HepG2 (cell line): ENCODE data around the gene SH3TC2. TPM values are rescaled to one million over a fixed set of nuclear protein-coding genes. Genes with fewer than 3 reads are reported as not detected.

Experiments used
- ATAC-seq: fragments of 200-7000 bp; cut with Tn5 transposase; 3 replicates; pipeline ENCODE4 v1.9.1; 2020; ENCODE audit warnings: mild to moderate bottlenecking, moderate library complexity
- BruUV-seq: library from RNA; stranded (reverse); fragments of 400-500 nt; replicated peaks from 2 replicates; lab custom pipeline; 2021; lab: Mats Ljungman, UMichigan
- CTCF ChIA-PET: fragments of 300-600 bp; formaldehyde crosslinking; extraction: SDS; loops from one replicate; lab custom pipeline; 2021; ENCODE audit warnings: low total read pairs, inconsistent platforms, low intra/inter-chr PET ratio; lab: Yijun Ruan, JAX
- POLR2A ChIA-PET: fragments of 350-600 bp; sonication (Branson Sonifier 250); formaldehyde crosslinking; loops from one replicate; lab custom pipeline; 2020; ENCODE audit warnings: antibody characterized with exemption, inconsistent platforms; lab: Yijun Ruan, JAX
- DNase-seq: peaks from one replicate; pipeline ENCODE4 v3.0.0-alpha.2; 2015; ENCODE audit warnings: low spot score
- FAIRE-seq: peaks from 3 replicates; lab custom pipeline; 2011; peaks lifted over from hg19 to GRCh38; lab: Jason Lieb, UNC
- H2AFZ ChIP-seq: one replicate; pipeline ENCODE4 v1.6.1; 2011; ENCODE audit warnings: low read length, inconsistent platforms
- H3K27ac ChIP-seq: fragments of 300-600 bp; 3 replicates; pipeline ENCODE4 v1.8.0; 2011; ENCODE audit warnings: mixed run types, mild to moderate bottlenecking, mixed read lengths, low read length, inconsistent platforms; ENCODE audit not compliant: insufficient read depth; ENCODE audit errors: extremely low read length
- H3K27me3 ChIP-seq, 2 experiments: fragments of 200-600 bp in 1 of 2; 2 replicates in 1 of 2; 3 replicates in 1 of 2; pipeline versions ENCODE4 v1.6.0 to v1.8.0; 2011; ENCODE audit warnings: low read length in 2 of 2, mild to moderate bottlenecking in 2 of 2, moderate library complexity in 2 of 2, inconsistent platforms in 1 of 2; ENCODE audit not compliant: insufficient read depth in 2 of 2, control insufficient read depth in 1 of 2
- H3K36me3 ChIP-seq, 2 experiments: fragments of 200-600 bp in 1 of 2; replicated peaks in 1 of 2; 2 replicates in 1 of 2; 3 replicates in 1 of 2; pipeline versions ENCODE4 v1.5.1 to v1.8.0; 2011; ENCODE audit warnings: low read length in 2 of 2, inconsistent platforms in 1 of 2; ENCODE audit not compliant: insufficient read depth in 2 of 2, control insufficient read depth in 1 of 2
- H3K4me1 ChIP-seq: 2 replicates; pipeline ENCODE4 v1.5.1; 2012; ENCODE audit warnings: low read length, inconsistent platforms; ENCODE audit not compliant: insufficient read depth
- H3K4me2 ChIP-seq: 2 replicates; pipeline ENCODE4 v1.6.0; 2011; ENCODE audit warnings: low read depth, low read length, inconsistent platforms
- H3K4me3 ChIP-seq, 3 experiments: fragments of 200-600 bp in 1 of 3; sonication (generic), shearing (Covaris generic) in 1 of 3; replicated peaks in 1 of 3; 2 replicates each; pipeline ENCODE4 v1.5.1; 2011 to 2016; ENCODE audit warnings: low read length in 3 of 3, inconsistent platforms in 2 of 3, low read depth in 2 of 3, mild to moderate bottlenecking in 2 of 3, control low read depth in 1 of 3, mixed read lengths in 1 of 3; ENCODE audit not compliant: insufficient read depth in 1 of 3
- H3K79me2 ChIP-seq: one replicate; pipeline ENCODE4 v1.6.1; 2011; ENCODE audit warnings: low read length, inconsistent platforms; ENCODE audit not compliant: insufficient read depth
- H3K9ac ChIP-seq: 2 replicates; pipeline ENCODE4 v1.6.0; 2011; ENCODE audit warnings: mild to moderate bottlenecking, low read depth, low read length, inconsistent platforms; ENCODE audit not compliant: insufficient read depth
- H3K9me3 ChIP-seq: 2 replicates; pipeline ENCODE4 v1.5.1; 2012; ENCODE audit warnings: mild to moderate bottlenecking, low read length
- H4K20me1 ChIP-seq: 2 replicates; pipeline ENCODE4 v1.6.0; 2011; ENCODE audit warnings: inconsistent platforms, mild to moderate bottlenecking, low read length, moderate library complexity; ENCODE audit not compliant: insufficient read depth
- MIER2 ChIP-seq: IDR thresholded peaks from 2 replicates; pipeline ENCODE4 v1.6.1; 2016; ENCODE audit warnings: missing biosample characterization, missing genetic modification reagents
- RFX3 ChIP-seq: IDR thresholded peaks from 2 replicates; pipeline ENCODE4 v1.6.1; 2016; ENCODE audit warnings: missing biosample characterization, missing genetic modification reagents
- ZNF335 ChIP-seq: sonication (generic); formaldehyde crosslinking; IDR thresholded peaks from 2 replicates; pipeline ENCODE4 v1.4.0; 2020; ENCODE audit warnings: missing genetic modification reagents
- WGBS: methylation state at CpG from one replicate; pipeline ENCODE4 v1.1.6; 2017; ENCODE audit warnings: low lambda C conversion rate; 5-methylcytosine and 5-hydroxymethylcytosine counted together
- in situ Hi-C: cut with HindIII; loops from 2 replicates; pipeline ENCODE4 v1.10.0; 2017; ENCODE audit warnings: low pct_unique_long_range_greater_than_20kb; ENCODE audit not compliant: extremely low pct_ligation_motif_present
- intact Hi-C: fragments of 100-400 bp; cut with micrococcal nuclease; formaldehyde crosslinking; loops from one replicate; pipeline ENCODE4 v1.10.0; 2022; ENCODE audit not compliant: unreplicated experiment
- polyA plus RNA-seq, 8 experiments: library from polyadenylated mRNA; depleted of rRNA in 3 of 8; stranded (reverse) in 7 of 8; unstranded in 1 of 8; fragments of >200 nt; fragmentation: Illumina TruSeq in 4 of 8; extraction: Trizol in 4 of 8; gene quantifications; 2 replicates each; pipeline versions ENCODE4 v1.2.1 to v1.2.3, GENCODE V29; 2011 to 2016; ENCODE audit warnings: low read depth in 4 of 8, missing spikeins in 1 of 8, mixed read lengths in 1 of 8; ENCODE audit not compliant: insufficient read depth in 1 of 8
- total RNA-seq, 5 experiments: library from RNA; depleted of rRNA; stranded (reverse); fragments of >200 nt; fragmentation: Illumina TruSeq; extraction: Trizol; gene quantifications; 2 replicates each; pipeline ENCODE4 v1.2.3, GENCODE V29; 2016; ENCODE audit warnings: low read depth in 1 of 5
- TF ChIP-seq, protein P1 (sequence below): sonication (generic); formaldehyde crosslinking; IDR thresholded peaks from 2 replicates; pipeline ENCODE4 v1.5.0; 2020; ENCODE audit warnings: missing genetic modification reagents
- TF ChIP-seq, protein P2 (sequence below): sonication (generic); formaldehyde crosslinking; conservative IDR thresholded peaks from 2 replicates; pipeline ENCODE4 v1.8.0; 2022; ENCODE audit warnings: mild to moderate bottlenecking, moderate library complexity, missing genetic modification reagents
- TF ChIP-seq, protein P3 (sequence below): sonication (generic); formaldehyde crosslinking; IDR thresholded peaks from 2 replicates; pipeline ENCODE4 v1.4.0; 2020; ENCODE audit warnings: missing genetic modification reagents, borderline replicate concordance

SH3TC2 gene
- total and polyA plus RNA-seq, 2 of the 13 experiments (the other 11 are each of a cell fraction or from before 2014, with no cell fraction given) = 0.34 to 0.71 TPM

DNA sequence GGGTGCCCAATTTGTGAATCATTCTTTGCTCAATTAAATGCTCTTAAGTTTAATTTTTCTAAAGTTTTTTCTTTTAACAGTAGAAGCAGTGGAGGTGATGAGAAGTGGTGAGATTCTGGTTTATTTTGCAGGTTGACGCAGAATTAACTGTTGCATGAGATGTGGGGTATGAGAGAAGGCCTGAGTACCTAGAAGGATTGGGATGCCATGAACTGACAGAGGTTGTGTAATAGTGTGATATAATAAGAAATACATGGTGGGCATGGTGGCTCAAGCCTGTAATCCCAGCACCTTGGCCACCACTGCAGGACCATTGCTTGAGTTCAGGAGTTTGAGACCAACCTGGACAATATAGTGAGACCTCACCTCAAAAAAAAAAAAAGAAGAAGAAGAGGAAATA lies 8.4 kb upstream of the SH3TC2 start:
- CTCF ChIA-PET = no interaction called here
- Histone ChIP-seq H3K9me3 (no peaks in the 10 kb centered on the region), H3K4me2 (no peak overlapping the region), H4K20me1 (no peaks in the 10 kb centered on the region), H3K4me1 (no peaks in the 10 kb centered on the region), H3K9ac (no peak overlapping the region), H3K4me3 (no peak overlapping the region), H3K27ac (no peak overlapping the region), H2AFZ (no peak overlapping the region), H3K36me3 (no peaks in the 10 kb centered on the region), H3K79me2 (no peaks in the 10 kb centered on the region), H3K27me3 (no peaks in the 10 kb centered on the region)
- POLR2A ChIA-PET = no interaction called here
- no peak for ATAC-seq
- TF ChIP-seq RFX3 (CRISPR knock-in tag) (no peak), MIER2 (CRISPR knock-in tag) (no peak)
- TF ChIP-seq, protein P1, sequence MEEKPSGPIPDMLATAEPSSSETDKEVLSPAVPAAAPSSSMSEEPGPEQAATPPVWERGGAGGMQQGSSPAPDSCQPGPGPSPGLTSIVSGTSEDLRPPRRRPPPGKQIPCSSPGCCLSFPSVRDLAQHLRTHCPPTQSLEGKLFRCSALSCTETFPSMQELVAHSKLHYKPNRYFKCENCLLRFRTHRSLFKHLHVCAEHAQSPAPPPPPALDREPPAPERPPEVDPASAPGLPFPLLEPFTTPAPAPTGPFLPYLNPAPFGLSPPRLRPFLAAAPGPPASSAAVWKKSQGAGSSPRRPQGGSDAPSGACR = no peak
- in situ Hi-C loops (no loop called here), intact Hi-C loops (no loop called here)
- no TSS peak for BruUV-seq
- no peak for DNase-seq
- 79% methylated on average over 1 of the region's 1 CpG for WGBS
- FAIRE-seq = no peak

DNA sequence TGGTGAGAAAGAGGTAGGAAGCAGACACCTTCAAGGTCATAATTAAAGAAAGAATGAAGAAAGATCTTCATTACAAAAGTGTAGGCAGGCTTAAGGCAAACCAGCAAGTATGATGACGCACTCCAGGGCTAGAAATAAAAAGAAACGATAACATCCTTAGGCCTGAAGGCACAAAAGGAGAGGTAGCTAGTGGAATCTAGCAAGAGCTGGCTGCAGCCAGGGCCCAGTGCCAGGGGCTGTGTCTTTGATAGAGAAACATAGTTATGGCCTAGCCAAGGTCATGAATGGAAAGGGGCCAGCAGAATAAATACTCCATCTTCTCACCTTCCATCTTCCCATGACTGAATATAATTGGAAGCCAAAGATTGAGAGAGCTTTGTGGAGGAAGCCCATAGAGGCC lies 6.8 kb upstream of the SH3TC2 start:
- in situ Hi-C loops = no loop called here
- H3K36me3 ChIP-seq = no peaks in the 10 kb centered on the region
- CTCF ChIA-PET = no interaction called here

More for the DNA sequence above, 6.8 kb upstream of the SH3TC2 start:
- H3K4me1 ChIP-seq = peaks cover under 1% of the 10 kb centered on the region
- TF ChIP-seq ZNF335 (CRISPR knock-in tag) = no peak
- TF ChIP-seq, protein P2, sequence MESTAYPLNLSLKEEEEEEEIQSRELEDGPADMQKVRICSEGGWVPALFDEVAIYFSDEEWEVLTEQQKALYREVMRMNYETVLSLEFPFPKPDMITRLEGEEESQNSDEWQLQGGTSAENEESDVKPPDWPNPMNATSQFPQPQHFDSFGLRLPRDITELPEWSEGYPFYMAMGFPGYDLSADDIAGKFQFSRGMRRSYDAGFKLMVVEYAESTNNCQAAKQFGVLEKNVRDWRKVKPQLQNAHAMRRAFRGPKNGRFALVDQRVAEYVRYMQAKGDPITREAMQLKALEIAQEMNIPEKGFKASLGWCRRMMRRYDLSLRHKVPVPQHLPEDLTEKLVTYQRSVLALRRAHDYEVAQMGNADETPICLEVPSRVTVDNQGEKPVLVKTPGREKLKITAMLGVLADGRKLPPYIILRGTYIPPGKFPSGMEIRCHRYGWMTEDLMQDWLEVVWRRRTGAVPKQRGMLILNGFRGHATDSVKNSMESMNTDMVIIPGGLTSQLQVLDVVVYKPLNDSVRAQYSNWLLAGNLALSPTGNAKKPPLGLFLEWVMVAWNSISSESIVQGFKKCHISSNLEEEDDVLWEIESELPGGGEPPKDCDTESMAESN (CRISPR knock-in tag) = no peak
- TF ChIP-seq, protein P3, sequence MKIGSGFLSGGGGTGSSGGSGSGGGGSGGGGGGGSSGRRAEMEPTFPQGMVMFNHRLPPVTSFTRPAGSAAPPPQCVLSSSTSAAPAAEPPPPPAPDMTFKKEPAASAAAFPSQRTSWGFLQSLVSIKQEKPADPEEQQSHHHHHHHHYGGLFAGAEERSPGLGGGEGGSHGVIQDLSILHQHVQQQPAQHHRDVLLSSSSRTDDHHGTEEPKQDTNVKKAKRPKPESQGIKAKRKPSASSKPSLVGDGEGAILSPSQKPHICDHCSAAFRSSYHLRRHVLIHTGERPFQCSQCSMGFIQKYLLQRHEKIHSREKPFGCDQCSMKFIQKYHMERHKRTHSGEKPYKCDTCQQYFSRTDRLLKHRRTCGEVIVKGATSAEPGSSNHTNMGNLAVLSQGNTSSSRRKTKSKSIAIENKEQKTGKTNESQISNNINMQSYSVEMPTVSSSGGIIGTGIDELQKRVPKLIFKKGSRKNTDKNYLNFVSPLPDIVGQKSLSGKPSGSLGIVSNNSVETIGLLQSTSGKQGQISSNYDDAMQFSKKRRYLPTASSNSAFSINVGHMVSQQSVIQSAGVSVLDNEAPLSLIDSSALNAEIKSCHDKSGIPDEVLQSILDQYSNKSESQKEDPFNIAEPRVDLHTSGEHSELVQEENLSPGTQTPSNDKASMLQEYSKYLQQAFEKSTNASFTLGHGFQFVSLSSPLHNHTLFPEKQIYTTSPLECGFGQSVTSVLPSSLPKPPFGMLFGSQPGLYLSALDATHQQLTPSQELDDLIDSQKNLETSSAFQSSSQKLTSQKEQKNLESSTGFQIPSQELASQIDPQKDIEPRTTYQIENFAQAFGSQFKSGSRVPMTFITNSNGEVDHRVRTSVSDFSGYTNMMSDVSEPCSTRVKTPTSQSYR (CRISPR knock-in tag) = no peak
- TF ChIP-seq, all 625 proteins: peak for 0
- Histone ChIP-seq H3K79me2 (no peaks in the 10 kb centered on the region), H3K9ac (no peak overlapping the region), H2AFZ (no peak overlapping the region), H3K27ac (no peak overlapping the region), H4K20me1 (no peaks in the 10 kb centered on the region), H3K4me3 (no peak overlapping the region), H3K9me3 (no peaks in the 10 kb centered on the region), H3K4me2 (no peak overlapping the region), H3K27me3 (no peaks in the 10 kb centered on the region)
- FAIRE-seq = no peak
- no peak for DNase-seq
- BruUV-seq = no TSS peak
- WGBS = 72% methylated on average over 2 of the region's 2 CpGs
- intact Hi-C loops = loop anchor here (10.0 kb wide), 2 partner anchors 45 to 155 kb away; no protein-coding TSS in a partner anchor
- no peak for ATAC-seq
- POLR2A ChIA-PET = no interaction called here
